Stimulated activated CD8-positive, alpha-beta memory T cell treated with anti-CD3 and anti-CD28 coated beads, Interleukin-7, amount 100 ng/mL, for 1 hour (primary cell): ENCODE measurements around the gene ZNF385B.
"Not testable (repeated sequence)": the region's sequence is repeated elsewhere in the genome, so short reads cannot be mapped to it uniquely, and the experiment has no call there.

Experiments
- DNase-seq, 2 donors: peaks; one replicate each; pipeline ENCODE4 v3.0.0-alpha.2; 2020; ENCODE audit warnings: low read depth in 2 of 2

Gene ZNF385B

DNA sequence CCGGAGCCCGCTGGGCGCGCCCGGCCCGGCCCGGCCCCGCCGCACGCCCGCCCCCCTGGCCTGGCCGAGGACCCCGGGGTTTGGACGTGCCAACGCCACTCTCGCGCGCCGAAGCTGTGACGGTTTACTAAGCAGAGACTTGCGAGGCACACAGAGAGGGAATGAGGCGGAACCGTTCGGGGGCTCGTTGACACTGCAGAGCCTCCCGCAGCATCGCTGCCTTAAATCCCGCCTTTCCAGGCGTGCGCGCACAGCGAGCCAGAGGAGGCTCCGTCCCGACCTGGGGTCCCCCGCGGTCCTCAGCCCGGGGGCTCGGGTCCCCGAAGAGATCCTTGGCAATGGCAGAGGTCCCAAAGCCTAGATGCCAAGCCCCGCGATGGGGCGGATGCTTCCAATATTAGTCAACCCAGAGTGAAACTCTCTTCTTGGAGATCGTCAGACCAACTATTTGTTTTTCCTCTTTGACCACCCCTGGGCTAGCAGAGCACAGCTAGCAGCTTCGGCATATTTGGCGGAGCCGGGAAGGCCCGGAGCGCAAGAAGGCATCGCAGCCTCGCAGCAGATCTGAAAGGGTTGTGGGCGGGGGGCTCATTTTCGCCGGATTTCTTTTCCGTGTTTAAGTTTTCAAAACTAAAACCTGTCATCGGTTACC is at the start of gene ZNF385B:
Gene ZNF385B (minus strand): TSS at position 197 of the 652 bp plus-strand sequence.
- DNase-seq, result no peak

DNA sequence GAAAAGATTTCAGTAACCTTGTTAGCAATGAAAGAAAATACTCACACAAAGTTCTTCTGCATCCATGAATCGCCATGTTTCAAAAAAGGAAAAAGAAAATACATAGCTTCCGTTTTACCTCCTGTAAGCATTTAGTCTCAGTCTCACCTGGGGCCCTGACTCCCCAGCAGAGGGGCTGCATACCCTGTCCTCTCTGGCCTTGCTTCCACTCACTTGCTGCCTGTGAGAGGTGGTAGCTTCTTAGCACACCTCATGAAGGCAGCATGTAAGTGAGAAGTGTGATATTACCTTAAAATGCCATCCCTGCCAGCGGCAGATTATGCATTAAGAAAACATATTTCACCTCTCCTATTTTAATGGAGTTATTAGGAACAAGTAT is 49.3 kb upstream of the ZNF385B start:
- DNase-seq, result no peak

DNA sequence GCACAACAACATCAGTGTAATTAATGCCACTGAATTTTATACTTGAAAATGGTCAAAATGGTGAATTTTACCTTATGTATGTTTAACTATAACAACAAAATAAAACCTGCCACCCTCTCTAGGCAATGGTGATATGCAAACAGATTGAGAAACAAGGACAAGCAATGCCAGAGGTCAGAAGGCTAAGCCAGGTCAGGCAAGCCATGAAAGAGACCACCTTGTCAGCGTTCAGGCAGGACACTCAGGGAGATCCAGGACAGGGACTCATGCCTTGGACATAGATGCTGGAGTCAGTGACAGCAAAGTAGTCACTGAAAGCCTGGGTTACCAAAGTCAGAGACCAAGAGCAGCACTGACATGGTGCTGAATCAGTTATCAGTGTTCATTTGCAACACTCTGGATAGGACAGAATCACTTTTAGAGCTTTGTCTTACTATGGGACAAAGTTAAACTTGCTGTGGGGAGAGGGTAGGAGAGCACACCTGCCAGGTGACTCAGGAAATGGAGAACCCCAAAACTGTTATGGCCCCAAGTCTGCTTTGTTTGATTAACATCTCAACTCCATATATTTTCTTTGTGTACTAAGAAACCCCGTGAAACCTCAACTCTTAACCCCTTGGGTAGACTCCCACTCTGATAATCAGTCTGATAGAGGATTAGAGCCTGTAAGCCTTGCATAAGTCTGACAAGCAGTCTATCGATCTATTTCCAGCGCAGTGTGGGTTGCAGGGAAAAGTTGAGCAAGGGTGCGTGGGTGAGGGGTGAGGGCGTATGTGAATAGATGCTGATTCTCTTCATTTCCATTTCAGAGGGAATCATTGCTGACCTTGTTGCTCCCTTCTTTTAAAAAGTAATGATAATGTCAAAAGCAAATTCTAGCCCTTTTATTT is 48.7 kb upstream of the ZNF385B start:
- DNase-seq, result no peak

DNA sequence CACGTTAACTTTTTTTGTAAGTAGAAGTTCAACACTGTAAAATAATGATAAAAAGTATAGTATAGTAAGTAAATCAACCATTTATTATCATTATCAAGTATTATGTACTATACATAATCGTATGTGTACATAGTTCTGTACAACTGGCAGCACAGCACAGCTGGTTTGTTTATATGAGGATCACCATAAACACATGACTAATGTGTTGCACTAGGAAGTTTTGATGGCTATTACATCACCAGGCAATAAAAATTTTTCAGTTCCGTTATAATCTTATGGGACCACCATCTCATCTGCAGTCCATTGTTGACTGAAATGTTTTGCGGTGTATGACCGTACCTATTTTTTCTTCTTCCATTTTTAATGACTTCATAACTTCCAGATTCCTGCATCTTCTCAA is 39.2 kb upstream of the ZNF385B start:
- no peak for DNase-seq

DNA sequence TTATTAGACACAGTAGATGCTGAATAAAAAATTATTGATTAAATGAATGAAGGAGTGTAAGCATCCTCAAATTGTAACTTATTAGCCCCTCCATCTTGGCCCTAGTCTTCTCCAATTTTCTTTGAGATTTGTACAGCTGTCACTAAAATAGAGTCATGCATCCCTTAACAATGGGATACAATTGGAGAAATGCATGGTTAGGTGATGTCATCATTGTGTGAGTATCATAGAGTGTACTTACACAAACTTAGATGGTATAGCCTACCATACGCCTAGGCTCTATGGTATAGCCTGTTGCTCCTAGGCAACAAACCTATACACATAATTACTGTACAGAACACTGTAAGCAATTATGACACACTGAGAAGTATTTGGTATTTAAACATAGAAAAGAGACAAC is 38.3 kb upstream of the ZNF385B start:
- no peak for DNase-seq

DNA sequence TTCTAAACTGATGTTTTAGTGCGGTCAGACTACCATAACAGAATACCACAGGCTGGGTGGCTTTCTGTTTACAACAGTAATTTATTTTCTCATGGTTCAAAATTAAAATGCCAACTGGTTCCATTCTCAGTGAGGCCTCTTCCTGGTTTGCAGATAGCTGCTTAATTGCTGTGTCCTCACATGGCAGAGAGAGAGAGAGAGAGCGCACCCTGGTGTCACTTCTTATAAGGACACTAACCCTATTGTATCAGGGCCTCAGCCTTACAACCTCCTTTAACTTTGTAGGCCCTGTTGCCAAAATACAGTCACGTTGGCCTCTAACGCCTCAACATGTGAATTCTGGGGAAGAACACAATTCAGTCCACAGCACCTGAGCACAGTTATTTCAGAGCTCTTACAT is 37.5 kb upstream of the ZNF385B start:
- DNase-seq, result no peak

DNA sequence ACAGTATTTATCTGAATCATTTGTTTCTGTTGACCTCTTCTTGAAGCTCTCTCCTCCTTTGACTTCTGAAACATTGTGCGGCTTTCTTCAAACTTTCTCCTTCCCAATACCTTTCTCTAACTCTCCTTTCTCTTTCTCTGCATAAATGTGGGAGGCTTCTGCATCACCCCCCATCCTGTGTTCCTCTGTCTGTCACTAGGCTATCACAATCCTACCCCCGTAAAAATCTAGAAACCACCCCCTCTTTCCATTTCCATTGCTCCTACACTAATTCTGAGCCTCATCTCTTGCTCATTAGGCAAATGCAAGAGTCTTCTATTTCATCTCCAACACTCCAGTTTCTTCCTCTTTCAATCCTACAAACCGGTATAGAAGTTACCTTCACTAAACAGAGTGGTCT is 32.2 kb upstream of the ZNF385B start:
- no peak for DNase-seq

GRCh38 chr2:179891237-179891636 is 29.8 kb upstream of the ZNF385B start:
- DNase-seq, result no peak

GRCh38 chr2:179890666-179891065 is 29.3 kb upstream of the ZNF385B start:
- DNase-seq, result no peak

- DNase-seq, result not testable (repeated sequence)
Measured at GRCh38 chr2:179888642-179889041, 27.2 kb upstream of the ZNF385B start.

- DNase-seq, result no peak
Measured at GRCh38 chr2:179884193-179884592, 22.8 kb upstream of the ZNF385B start.

- no peak for DNase-seq
Measured at GRCh38 chr2:179882851-179883806, 21.7 kb upstream of the ZNF385B start.

- no peak for DNase-seq
Measured at GRCh38 chr2:179877601-179878364, 16.4 kb upstream of the ZNF385B start.

- no peak for DNase-seq
Measured at GRCh38 chr2:179876266-179876665, 14.9 kb upstream of the ZNF385B start.

GRCh38 chr2:179875864-179876263 is 14.5 kb upstream of the ZNF385B start:
- DNase-seq, result no peak

DNA sequence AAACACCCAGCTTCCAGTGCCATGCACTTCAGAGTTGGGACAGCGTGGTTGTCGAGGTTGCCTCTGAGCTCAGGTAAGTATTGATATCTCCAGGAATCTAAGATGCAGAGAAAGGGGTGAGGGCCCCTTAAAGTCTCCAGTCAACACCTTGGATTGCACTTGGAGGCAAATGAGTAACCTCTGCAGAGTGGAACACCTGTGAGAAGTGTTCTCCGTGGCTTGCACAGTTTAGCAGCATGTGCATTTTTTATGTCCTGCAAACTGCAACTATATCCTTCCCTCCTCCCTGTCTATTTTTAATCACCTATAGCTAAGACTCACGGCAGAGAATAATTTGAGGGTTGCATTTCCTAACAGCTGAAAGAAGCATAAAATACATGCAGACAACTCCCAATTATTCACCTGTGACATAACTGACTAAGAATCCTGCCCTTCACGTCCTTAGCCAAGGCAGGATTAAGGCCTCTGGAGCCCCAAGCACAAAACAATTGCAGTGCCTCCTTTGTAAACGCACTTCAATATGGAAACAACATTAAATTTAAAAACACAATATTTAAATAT is 1.6 kb upstream of the ZNF385B start:
- DNase-seq, result no peak

DNA sequence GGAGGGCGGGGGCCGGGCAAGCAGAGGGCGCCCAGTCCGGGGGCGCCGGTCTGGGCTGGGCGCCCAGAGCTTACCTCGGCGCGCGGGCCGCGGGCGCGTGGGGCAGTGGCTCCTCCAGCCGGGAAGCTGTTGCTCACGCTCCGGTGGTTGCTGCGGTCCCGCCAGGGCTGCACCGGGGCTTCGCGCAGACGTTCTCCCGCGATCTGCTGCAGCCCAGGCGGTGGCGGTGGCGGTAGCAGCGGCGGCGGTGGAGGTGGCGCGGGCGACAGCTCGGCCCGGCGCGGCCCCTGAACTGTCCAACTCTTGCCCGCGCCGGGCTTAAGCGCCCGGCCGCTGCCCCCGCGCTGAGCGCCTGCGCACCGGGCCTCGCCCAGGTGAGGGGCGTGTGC is 391 bp downstream of the ZNF385B start:
- no peak for DNase-seq

DNA sequence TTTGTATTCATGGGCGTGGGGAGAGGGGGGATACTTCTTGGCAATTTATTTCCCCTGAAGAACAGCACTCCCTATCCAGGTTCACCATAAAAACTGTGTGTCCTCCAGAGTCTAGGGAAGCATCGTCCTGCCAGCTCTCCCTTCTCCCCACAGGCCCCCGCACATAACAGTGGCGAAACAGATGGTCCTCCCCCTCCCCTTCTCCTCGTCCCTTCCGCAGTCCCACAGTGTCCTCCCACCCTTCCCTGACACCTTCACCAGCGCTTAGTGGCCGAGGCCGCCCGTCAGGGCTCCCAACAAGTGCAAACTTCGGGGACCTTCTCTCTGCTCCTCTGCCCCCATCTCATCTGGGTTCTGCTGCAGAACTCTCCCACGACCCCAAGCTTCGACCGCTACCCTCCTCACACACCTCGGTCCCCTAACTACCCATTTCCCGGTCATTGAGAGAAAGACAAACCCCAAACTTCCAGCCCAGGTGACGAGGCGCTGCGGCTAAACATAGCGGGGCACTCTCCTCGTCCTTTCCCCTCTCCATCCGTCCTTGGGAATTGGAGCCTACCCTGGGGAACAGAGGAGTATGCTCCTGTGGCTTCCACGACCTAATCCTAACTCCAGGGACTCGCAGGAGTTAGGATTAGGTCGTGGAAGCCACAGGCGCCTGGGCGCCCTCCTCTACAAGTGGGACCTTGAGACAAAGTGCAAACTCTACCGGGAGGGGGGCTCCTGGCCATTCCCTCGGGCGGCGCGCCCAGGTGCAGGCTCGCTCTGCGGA is 971 bp downstream of the ZNF385B start:
- no peak for DNase-seq

- no peak for DNase-seq
Measured at GRCh38 chr2:179859523-179859922, 1.9 kb downstream of the ZNF385B start.

DNA sequence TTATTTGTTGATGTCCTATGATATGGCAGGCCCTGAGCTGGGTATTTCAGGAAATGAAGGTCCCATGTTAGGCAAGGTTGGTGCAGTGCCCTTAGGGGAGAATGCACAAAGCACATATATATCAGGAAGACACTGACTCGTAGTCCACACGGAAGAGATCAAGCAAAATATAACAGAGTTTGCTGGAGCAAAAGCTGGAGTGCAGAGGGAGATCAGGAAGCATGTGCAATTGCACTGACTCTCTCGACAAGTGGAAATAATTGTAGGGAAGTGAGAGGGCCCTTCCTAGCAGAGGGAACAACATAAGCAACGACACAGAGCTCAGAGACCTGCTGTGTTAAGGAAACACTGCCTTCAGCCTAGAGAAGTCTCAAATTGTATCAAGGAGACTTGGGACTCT is 4.2 kb downstream of the ZNF385B start:
- no peak for DNase-seq
